DMS153 treated with DMSO at 0.1 percent for 48 hours (cell line): ENCODE measurements around the gene DMTF1.
"Not testable (repeated sequence)": the region's sequence is repeated elsewhere in the genome, so short reads cannot be mapped to it uniquely, and the experiment has no call there.

Experiments
- DNase-seq: peaks from one replicate; lab custom pipeline; 2025; ENCODE audit not compliant: unreplicated experiment; lab: John Stamatoyannopoulos, UW

DMTF1 gene

GRCh38 chr7:87192784-87193487, 40.7 kb downstream of the DMTF1 start:
- DNase-seq: no peak

GRCh38 chr7:87193912-87194311, 41.7 kb downstream of the DMTF1 start:
- DNase-seq: no peak

- DNase-seq: no peak
These were observed 47.0 kb downstream of the DMTF1 start for GRCh38 chr7:87199241-87199640.

- DNase-seq: no peak
These were observed 47.6 kb downstream of the DMTF1 start for GRCh38 chr7:87199700-87200450.

GRCh38 chr7:87202208-87202607, 50.0 kb downstream of the DMTF1 start:
- no peak for DNase-seq

- DNase-seq: no peak
These were observed 50.5 kb downstream of the DMTF1 start for GRCh38 chr7:87202705-87203104.

- DNase-seq: not testable (repeated sequence)
These were observed 51.7 kb downstream of the DMTF1 start for GRCh38 chr7:87203929-87204328.

GRCh38 chr7:87204933-87205332, 52.7 kb downstream of the DMTF1 start:
- no peak for DNase-seq

- not testable (repeated sequence) for DNase-seq
These were observed 53.4 kb downstream of the DMTF1 start for GRCh38 chr7:87205701-87206100.

- DNase-seq: no peak
These were observed 54.1 kb downstream of the DMTF1 start for GRCh38 chr7:87206361-87206760.

- DNase-seq: no peak
These were observed 57.2 kb downstream of the DMTF1 start for GRCh38 chr7:87209295-87209924.

- DNase-seq: no peak
These were observed 58.3 kb downstream of the DMTF1 start for GRCh38 chr7:87210506-87210905.

GRCh38 chr7:87212498-87212897, 60.2 kb downstream of the DMTF1 start:
- DNase-seq: no peak

- no peak for DNase-seq
These were observed 61.0 kb downstream of the DMTF1 start for GRCh38 chr7:87213252-87213651.

- DNase-seq: no peak
These were observed 61.6 kb downstream of the DMTF1 start for GRCh38 chr7:87213811-87214210.

- no peak for DNase-seq
These were observed 62.8 kb downstream of the DMTF1 start for GRCh38 chr7:87215046-87215445.

- DNase-seq: no peak
These were observed 64.7 kb downstream of the DMTF1 start for GRCh38 chr7:87216701-87217508.

GRCh38 chr7:87217983-87218653, 65.9 kb downstream of the DMTF1 start:
- no peak for DNase-seq

- no peak for DNase-seq
These were observed 66.7 kb downstream of the DMTF1 start for GRCh38 chr7:87218796-87219544.

GRCh38 chr7:87219545-87220025, 67.3 kb downstream of the DMTF1 start, which contains the start of gene TMEM243:
Gene TMEM243, minus strand, starts transcription at chr7:87219732. Its CDS starts 229 bp downstream, at chr7:87219503.
- DNase-seq: peak; percentile 32
